ENCODE results near the gene FOSL1. TPM values are rescaled to one million over a fixed set of nuclear protein-coding genes. Genes with fewer than 3 reads are reported as not detected.
A peak's percentile ranks its signal among the peaks of the same experiment; 100 is the strongest.

The FOSL1 gene
- total RNA-seq, 1 experiment from 2014 or later, result 33.7 TPM

DNA sequence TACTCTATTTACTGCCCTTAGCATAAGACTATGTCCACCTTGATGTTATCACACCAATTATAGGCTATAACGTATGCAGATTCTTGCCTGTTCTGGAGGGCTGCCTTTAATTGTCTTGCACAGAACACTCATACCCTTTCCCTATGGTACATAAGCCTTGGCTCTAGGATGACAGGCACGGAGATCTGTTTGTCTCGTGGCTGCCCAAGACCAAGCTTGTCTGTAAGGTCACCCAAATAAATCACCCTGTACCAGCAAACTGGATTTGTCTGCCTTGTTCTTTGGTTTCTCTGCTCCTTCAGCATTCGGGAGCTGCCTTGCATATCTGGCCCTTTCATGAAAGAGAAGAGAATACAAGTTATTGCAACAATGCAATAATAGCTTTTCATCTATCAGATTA is 37.6 kb upstream of the FOSL1 start:
- TF ChIP-seq, protein P1, sequence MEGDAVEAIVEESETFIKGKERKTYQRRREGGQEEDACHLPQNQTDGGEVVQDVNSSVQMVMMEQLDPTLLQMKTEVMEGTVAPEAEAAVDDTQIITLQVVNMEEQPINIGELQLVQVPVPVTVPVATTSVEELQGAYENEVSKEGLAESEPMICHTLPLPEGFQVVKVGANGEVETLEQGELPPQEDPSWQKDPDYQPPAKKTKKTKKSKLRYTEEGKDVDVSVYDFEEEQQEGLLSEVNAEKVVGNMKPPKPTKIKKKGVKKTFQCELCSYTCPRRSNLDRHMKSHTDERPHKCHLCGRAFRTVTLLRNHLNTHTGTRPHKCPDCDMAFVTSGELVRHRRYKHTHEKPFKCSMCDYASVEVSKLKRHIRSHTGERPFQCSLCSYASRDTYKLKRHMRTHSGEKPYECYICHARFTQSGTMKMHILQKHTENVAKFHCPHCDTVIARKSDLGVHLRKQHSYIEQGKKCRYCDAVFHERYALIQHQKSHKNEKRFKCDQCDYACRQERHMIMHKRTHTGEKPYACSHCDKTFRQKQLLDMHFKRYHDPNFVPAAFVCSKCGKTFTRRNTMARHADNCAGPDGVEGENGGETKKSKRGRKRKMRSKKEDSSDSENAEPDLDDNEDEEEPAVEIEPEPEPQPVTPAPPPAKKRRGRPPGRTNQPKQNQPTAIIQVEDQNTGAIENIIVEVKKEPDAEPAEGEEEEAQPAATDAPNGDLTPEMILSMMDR (conservative IDR thresholded peaks at IDR 0.05), result no peak
- H3K56ac ChIP-seq (ENCODE audit: insufficient read length, low read depth, low read length), result no peak overlapping the region

More for the DNA sequence above, 37.6 kb upstream of the FOSL1 start:
- Histone ChIP-seq H4K8ac (replicated peaks; ENCODE audit: insufficient read length, low read depth, low read length) (no peak overlapping the region), H3K4me2 (ENCODE audit: insufficient read depth, insufficient read length, low read length) (no peak overlapping the region), H3K18ac (ENCODE audit: insufficient read length, low read depth, low read length) (no peak overlapping the region), H3K14ac (ENCODE audit: insufficient read depth, low read length) (no peak overlapping the region), H3K79me2 (ENCODE audit: insufficient read depth, low read length) (no peaks in the 10 kb centered on the region), H2BK5ac (ENCODE audit: insufficient read length, low read length) (no peak overlapping the region), H3K9me3 (ENCODE audit: control insufficient read depth, low read depth, low read length) (no peaks in the 10 kb centered on the region), H2BK15ac (ENCODE audit: low read depth, low read length) (no peak overlapping the region), H4K5ac (ENCODE audit: insufficient read length, low read depth, low read length) (no peak overlapping the region), H3K27me3 (ENCODE audit: insufficient read depth, low read length) (no peaks in the 10 kb centered on the region), H3K27ac (ENCODE audit: insufficient read length, low read depth, low read length) (no peak overlapping the region), H4K91ac (ENCODE audit: insufficient read length, low read depth, low read length) (no peak overlapping the region), H2AK5ac (ENCODE audit: insufficient read length, low read length) (no peak overlapping the region), H2AFZ (ENCODE audit: low read length) (no peak overlapping the region), H3K4ac (ENCODE audit: low read depth, low read length) (no peak overlapping the region), H4K20me1 (ENCODE audit: control insufficient read depth, insufficient read depth, insufficient read length) (no peaks in the 10 kb centered on the region), H3T11ph (ENCODE audit: low read length) (no peak overlapping the region), H3K23me2 (ENCODE audit: insufficient read length, low read depth, low read length, poor library complexity, severe bottlenecking) (no peaks in the 10 kb centered on the region), H3K23ac (ENCODE audit: insufficient read length, low read depth, low read length) (no peak overlapping the region), H2BK120ac (ENCODE audit: low read depth, low read length, poor library complexity, severe bottlenecking) (no peak overlapping the region), H3K4me1 (ENCODE audit: insufficient read depth, low read length) (no peaks in the 10 kb centered on the region), H3K9ac (ENCODE audit: extremely low read depth, insufficient read length, low read length) (no peak overlapping the region), H2BK20ac (ENCODE audit: low read depth, low read length, poor library complexity, severe bottlenecking) (no peak overlapping the region), H2BK12ac (ENCODE audit: insufficient read length, low read depth, low read length) (no peak overlapping the region), H3K79me1 (ENCODE audit: insufficient read depth, low read depth, low read length, poor library complexity, severe bottlenecking) (no peaks in the 10 kb centered on the region)
- Mint-ChIP-seq H3K9me3 (no peaks in the 10 kb centered on the region), H3K36me3 (ENCODE audit: insufficient read depth in 1 of 3, low read depth in 3 of 3) (no peaks in the 10 kb centered on the region), H3K27me3 (ENCODE audit: low read depth) (peaks cover 21% of the 10 kb centered on the region), H3K27ac (peak overlapping the region in 1 of 3 experiments; percentile 66; a peak in 1 of 7 replicates), H3K4me3 (no peak overlapping the region), H3K4me1 (peaks cover 25 to 31% of the 10 kb centered on the region in 2 experiments)
- no peak for DNase-seq
- no CpG with 5 or more reads among the region's 4 CpGs for whole genome bisulfite sequencing (ENCODE audit: extremely low coverage, insufficient read length, low lambda C conversion rate)

Measured in H9 (cell line).